Astrocyte (in vitro differentiated cells and primary cell): ENCODE data around the gene DACT1. TPM values are rescaled to one million over a fixed set of nuclear protein-coding genes. Genes with fewer than 3 reads are reported as not detected.

ENCODE experiments used
- DNase-seq: peaks from one replicate; pipeline ENCODE4 v3.0.0-alpha.2; 2010; ENCODE audit warnings: low read depth
- FAIRE-seq: peaks from 2 replicates; lab custom pipeline; 2011; peaks lifted over from hg19 to GRCh38; lab: Jason Lieb, UNC
- H2AFZ ChIP-seq: 2 replicates; pipeline ENCODE4 v1.6.0; 2012; ENCODE audit warnings: low read depth, low read length, inconsistent platforms
- H3K27ac ChIP-seq: 2 replicates; pipeline ENCODE4 v1.5.1; 2011; ENCODE audit warnings: low read depth, low read length, inconsistent platforms
- H3K27me3 ChIP-seq: 2 replicates; pipeline ENCODE4 v1.6.0; 2011; ENCODE audit warnings: low read length, inconsistent platforms; ENCODE audit not compliant: insufficient read depth
- H3K36me3 ChIP-seq: 2 replicates; pipeline ENCODE4 v1.5.1; 2011; ENCODE audit warnings: low read length, inconsistent platforms; ENCODE audit not compliant: insufficient read depth
- H3K4me1 ChIP-seq: 2 replicates; pipeline ENCODE4 v1.5.1; 2011; ENCODE audit warnings: low read length, inconsistent platforms; ENCODE audit not compliant: insufficient read depth
- H3K4me2 ChIP-seq: 2 replicates; pipeline ENCODE4 v1.6.0; 2012; ENCODE audit warnings: low read length, inconsistent platforms
- H3K4me3 ChIP-seq: 2 replicates; pipeline ENCODE4 v1.5.1; 2011; ENCODE audit warnings: low read depth, mild to moderate bottlenecking, low read length, inconsistent platforms; ENCODE audit not compliant: insufficient read depth
- H3K79me2 ChIP-seq: 2 replicates; pipeline ENCODE4 v1.6.0; 2012; ENCODE audit warnings: mild to moderate bottlenecking, low read length, inconsistent platforms; ENCODE audit not compliant: insufficient read depth
- H3K9ac ChIP-seq: 2 replicates; pipeline ENCODE4 v1.6.0; 2012; ENCODE audit warnings: mild to moderate bottlenecking, low read length, inconsistent platforms
- H3K9me3 ChIP-seq: 2 replicates; pipeline ENCODE4 v1.5.1; 2012; ENCODE audit warnings: low read depth, mild to moderate bottlenecking, low read length, inconsistent platforms; ENCODE audit not compliant: insufficient read depth
- H4K20me1 ChIP-seq: 2 replicates; pipeline ENCODE4 v1.6.0; 2012; ENCODE audit warnings: low read length, inconsistent platforms; ENCODE audit not compliant: insufficient read depth
- H3K27ac Mint-ChIP-seq: one replicate; pipeline ENCODE4 v1.8.0; 2021; ENCODE audit warnings: mild to moderate bottlenecking, mixed read lengths; ENCODE audit not compliant: unreplicated experiment
- H3K27me3 Mint-ChIP-seq: one replicate; pipeline ENCODE4 v1.8.0; 2021; ENCODE audit warnings: low read depth, mixed read lengths; ENCODE audit not compliant: unreplicated experiment
- H3K36me3 Mint-ChIP-seq: one replicate; pipeline ENCODE4 v1.8.0; 2021; ENCODE audit warnings: low read depth, mixed read lengths; ENCODE audit not compliant: unreplicated experiment
- H3K4me1 Mint-ChIP-seq: one replicate; pipeline ENCODE4 v1.8.0; 2021; ENCODE audit warnings: low read depth, mixed read lengths; ENCODE audit not compliant: unreplicated experiment
- H3K4me3 Mint-ChIP-seq: one replicate; pipeline ENCODE4 v1.8.0; 2021; ENCODE audit warnings: mild to moderate bottlenecking, moderate library complexity, mixed read lengths; ENCODE audit not compliant: unreplicated experiment
- H3K9me3 Mint-ChIP-seq: one replicate; pipeline ENCODE4 v1.8.0; 2021; ENCODE audit warnings: mild to moderate bottlenecking, mixed read lengths; ENCODE audit not compliant: unreplicated experiment
- CTCF ChIP-seq: IDR thresholded peaks from 2 replicates; pipeline ENCODE4 v1.5.1; 2011; ENCODE audit warnings: low read depth, mild to moderate bottlenecking, inconsistent platforms, low read length, moderate library complexity; ENCODE audit not compliant: insufficient read depth
- EZH2 ChIP-seq: IDR thresholded peaks from 2 replicates; pipeline ENCODE4 v1.6.1; 2012; ENCODE audit warnings: mild to moderate bottlenecking, low read length, inconsistent platforms; ENCODE audit not compliant: insufficient read depth
- total RNA-seq: library from RNA; stranded (reverse); gene quantifications from 2 replicates; pipeline ENCODE4 v1.2.1, GENCODE V29; 2021

DACT1 gene
- total RNA-seq, 1 donor from 2014 or later: 49.3 TPM

- no peaks in the 10 kb centered on the region for H3K27me3 Mint-ChIP-seq
- no peak overlapping the region for H3K4me3 Mint-ChIP-seq
- FAIRE-seq: no peak
- peaks cover 2% of the 10 kb centered on the region for H3K36me3 Mint-ChIP-seq
- H3K36me3 ChIP-seq: no peaks in the 10 kb centered on the region
- H3K4me1 Mint-ChIP-seq: no peaks in the 10 kb centered on the region
- H3K27ac ChIP-seq: no peak overlapping the region
- H3K27ac Mint-ChIP-seq: no peak overlapping the region
- DNase-seq: no peak
- TF ChIP-seq CTCF (no peak), EZH2 (no peak)
- no peak overlapping the region for H3K4me2 ChIP-seq
- H3K27me3 ChIP-seq: no peaks in the 10 kb centered on the region
- peaks cover 13% of the 10 kb centered on the region for H3K9me3 Mint-ChIP-seq
- H2AFZ ChIP-seq: no peak overlapping the region
- H3K9ac ChIP-seq: no peak overlapping the region
- no peaks in the 10 kb centered on the region for H3K4me1 ChIP-seq
- no peaks in the 10 kb centered on the region for H3K9me3 ChIP-seq
- no peaks in the 10 kb centered on the region for H4K20me1 ChIP-seq
- H3K79me2 ChIP-seq: no peaks in the 10 kb centered on the region
- H3K4me3 ChIP-seq: no peak overlapping the region
These were observed 49.6 kb downstream of the DACT1 start for GRCh38 chr14:58687232-58687795.

- no peaks in the 10 kb centered on the region for H3K4me1 Mint-ChIP-seq
- Histone ChIP-seq H3K79me2 (no peaks in the 10 kb centered on the region), H3K4me3 (no peak overlapping the region), H3K4me2 (no peak overlapping the region), H3K9ac (no peak overlapping the region), H3K4me1 (no peaks in the 10 kb centered on the region), H2AFZ (no peak overlapping the region), H3K27me3 (no peaks in the 10 kb centered on the region), H4K20me1 (no peaks in the 10 kb centered on the region), H3K27ac (no peak overlapping the region), H3K36me3 (no peaks in the 10 kb centered on the region), H3K9me3 (no peaks in the 10 kb centered on the region)
- FAIRE-seq (no peak), DNase-seq (no peak)
- H3K9me3 Mint-ChIP-seq: peaks cover 14% of the 10 kb centered on the region
- peaks cover 2% of the 10 kb centered on the region for H3K36me3 Mint-ChIP-seq
- no peak overlapping the region for H3K27ac Mint-ChIP-seq
- no peak overlapping the region for H3K4me3 Mint-ChIP-seq
- H3K27me3 Mint-ChIP-seq: peaks cover 13% of the 10 kb centered on the region
- TF ChIP-seq CTCF (no peak), EZH2 (no peak)
These were observed 53.2 kb downstream of the DACT1 start for GRCh38 chr14:58690801-58691516.

- H3K9ac ChIP-seq: no peak overlapping the region
- Mint-ChIP-seq H3K9me3 (peaks cover 6% of the 10 kb centered on the region), H3K4me1 (no peaks in the 10 kb centered on the region), H3K27me3 (peaks cover 13% of the 10 kb centered on the region), H3K27ac (no peak overlapping the region), H3K4me3 (no peak overlapping the region), H3K36me3 (no peaks in the 10 kb centered on the region)
- no peaks in the 10 kb centered on the region for H3K36me3 ChIP-seq
- FAIRE-seq (no peak), DNase-seq (no peak)
- H4K20me1 ChIP-seq: no peaks in the 10 kb centered on the region
- TF ChIP-seq EZH2 (no peak), CTCF (no peak)
- H3K4me2 ChIP-seq: no peak overlapping the region
- H3K79me2 ChIP-seq: no peaks in the 10 kb centered on the region
- H2AFZ ChIP-seq: no peak overlapping the region
- H3K27ac ChIP-seq: no peak overlapping the region
- H3K4me3 ChIP-seq: no peak overlapping the region
- no peaks in the 10 kb centered on the region for H3K9me3 ChIP-seq
- no peaks in the 10 kb centered on the region for H3K4me1 ChIP-seq
- peaks cover under 1% of the 10 kb centered on the region for H3K27me3 ChIP-seq
These were observed 55.3 kb downstream of the DACT1 start for GRCh38 chr14:58693048-58693447.
